ENCODE measurements around the gene CFAP91. TPM values are rescaled to one million over a fixed set of nuclear protein-coding genes. Genes with fewer than 3 reads are reported as not detected.
A peak's percentile ranks its signal among the peaks of the same experiment; 100 is the strongest.
"Not testable (repeated sequence)": the region's sequence is repeated elsewhere in the genome, so short reads cannot be mapped to it uniquely, and the experiment has no call there.

The CFAP91 gene
- total RNA-seq, 1 experiment from 2014 or later: not detected

DNA sequence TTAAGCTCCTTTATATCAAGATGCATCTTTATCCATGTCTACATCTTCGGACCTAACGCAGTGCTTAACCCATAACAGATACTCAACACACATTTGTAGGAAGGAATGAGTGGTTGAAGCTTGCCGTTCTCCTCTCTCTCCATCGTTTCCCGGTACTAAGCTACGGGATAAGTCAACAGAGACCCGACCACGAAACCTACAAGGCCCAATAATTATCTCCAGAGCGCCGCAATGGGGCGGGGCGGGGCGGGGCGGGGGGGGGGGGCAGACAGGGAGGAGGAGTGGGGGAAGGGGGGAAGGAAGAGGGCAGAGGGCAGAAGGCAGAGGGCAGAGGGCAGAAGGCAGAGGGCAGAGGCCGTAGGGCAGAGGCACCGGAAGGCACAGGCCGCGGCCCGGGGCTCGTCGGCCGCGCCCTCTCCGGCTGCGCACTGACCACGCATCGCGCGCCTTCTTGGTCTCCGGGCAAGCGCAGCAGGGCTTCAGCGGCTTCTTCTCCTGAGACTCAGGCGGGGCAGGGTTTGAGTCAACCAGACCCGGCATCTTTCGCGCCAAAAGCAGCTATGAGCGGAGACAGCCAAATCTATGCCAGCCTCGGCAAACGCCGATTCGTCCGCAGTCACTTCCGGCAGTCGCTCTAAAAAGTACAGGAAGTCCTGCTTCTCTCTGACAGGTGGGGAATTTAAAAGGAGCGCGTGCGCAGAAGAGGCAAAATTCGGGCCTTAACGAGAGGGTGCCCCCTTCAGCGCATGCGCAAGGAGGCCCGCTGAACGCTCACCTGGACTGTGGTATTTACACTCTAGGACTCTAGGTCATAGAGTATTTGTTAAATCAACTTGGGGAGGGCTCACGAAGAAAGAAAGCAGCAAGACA, 25.8 kb upstream of the CFAP91 start, which contains the start of gene COX17:
TSS of gene COX17 (minus strand) at position 636 of the 870 bp plus-strand sequence. CDS start at position 540, 96 bp downstream.
- DNase-seq (ENCODE audit: extremely low read depth, low read depth): peak; percentile 88

DNA sequence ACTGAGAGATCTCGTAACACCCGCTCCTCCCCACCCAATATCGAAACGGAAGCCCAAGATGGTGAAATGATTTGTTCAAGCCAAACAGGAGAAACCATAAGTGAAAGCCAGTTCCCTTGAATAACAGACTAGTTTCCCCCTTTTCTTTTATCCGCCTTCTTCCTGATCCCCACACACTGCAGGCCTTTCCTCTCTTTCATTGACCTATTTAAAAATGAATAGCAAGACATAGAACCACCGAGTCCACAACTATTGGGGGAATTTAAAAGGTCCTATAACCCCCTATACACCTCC, 25.2 kb upstream of the CFAP91 start:
- no peak for DNase-seq (ENCODE audit: extremely low read depth, low read depth)

DNA sequence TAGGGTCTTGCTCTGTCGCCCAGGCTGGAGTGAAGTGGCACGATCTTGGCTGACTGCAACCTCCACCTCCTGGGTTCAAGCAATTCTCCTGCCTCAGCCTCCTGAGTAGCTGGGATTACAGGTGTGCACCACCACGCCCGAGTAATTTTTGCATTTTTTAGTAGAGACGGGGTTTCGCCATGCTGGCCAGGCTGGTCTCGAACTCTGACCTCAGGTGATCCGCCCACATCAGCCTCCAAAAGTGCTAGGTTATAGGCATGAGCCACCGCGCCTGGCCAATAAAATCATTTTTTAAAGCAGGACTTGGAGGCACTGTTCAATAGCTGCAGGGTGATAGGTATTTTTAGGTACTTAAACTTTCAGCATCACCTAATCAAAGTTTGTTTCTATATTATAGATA, 24.6 kb upstream of the CFAP91 start:
- not testable (repeated sequence) for DNase-seq (ENCODE audit: extremely low read depth, low read depth)

DNA sequence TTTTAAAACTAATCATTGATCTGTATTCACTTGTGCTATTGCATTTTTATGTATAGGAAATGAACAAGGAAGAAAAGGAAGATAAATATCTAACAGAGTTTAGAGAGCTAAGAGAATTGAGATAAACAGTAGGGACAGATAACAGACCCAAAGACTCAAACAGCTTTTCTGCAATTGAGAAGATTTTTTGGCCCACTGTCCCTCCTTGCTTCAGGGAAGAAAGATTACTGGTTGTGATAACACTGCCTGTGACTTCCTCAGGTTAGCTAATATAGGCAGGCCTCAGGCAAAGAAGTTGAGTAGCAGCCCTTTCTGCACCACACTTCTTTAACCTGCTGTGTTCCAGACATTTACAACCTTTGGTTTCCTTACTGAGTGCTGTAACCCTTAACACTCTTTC, 22.9 kb upstream of the CFAP91 start:
- DNase-seq (ENCODE audit: extremely low read depth, low read depth): no peak

DNA sequence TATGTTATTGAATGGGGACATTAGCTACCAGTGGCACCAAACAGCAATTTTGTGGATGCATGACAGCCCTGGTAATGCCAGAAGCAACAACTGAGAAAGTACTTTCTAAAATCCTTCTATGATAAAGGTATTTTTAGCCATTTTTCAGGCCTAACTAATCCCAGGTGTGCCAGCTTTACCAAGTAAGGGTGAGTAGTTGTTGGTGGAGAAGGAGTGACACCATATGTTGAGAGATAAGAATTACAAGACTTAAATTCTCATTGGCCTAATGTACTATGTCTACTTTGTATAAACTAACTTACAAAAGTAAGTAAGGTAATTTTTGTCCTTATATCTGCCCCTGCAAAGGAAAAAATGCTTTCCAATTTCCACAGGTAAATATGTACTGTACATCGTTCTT, 21.5 kb upstream of the CFAP91 start:
- DNase-seq (ENCODE audit: extremely low read depth, low read depth): peak; percentile 20

DNA sequence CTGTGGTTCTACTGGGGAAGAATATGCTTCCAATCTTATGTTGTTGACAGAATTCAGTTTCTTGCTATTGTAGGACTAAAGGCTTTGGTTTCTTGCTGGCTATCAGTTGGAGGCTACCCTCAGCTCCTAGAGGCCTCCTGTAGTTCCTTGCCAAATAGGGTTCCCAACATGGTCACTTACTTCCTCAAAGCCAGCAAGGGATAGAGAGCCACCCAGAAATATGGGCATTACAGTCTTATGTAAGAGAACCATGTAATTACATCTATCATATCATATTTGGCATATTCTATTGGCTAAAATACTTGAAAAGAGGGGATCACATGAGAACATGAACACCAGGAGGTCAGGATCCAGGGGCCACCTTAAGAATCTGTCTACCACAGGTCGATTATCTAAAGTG, 19.4 kb upstream of the CFAP91 start:
- DNase-seq (ENCODE audit: extremely low read depth, low read depth): no peak

DNA sequence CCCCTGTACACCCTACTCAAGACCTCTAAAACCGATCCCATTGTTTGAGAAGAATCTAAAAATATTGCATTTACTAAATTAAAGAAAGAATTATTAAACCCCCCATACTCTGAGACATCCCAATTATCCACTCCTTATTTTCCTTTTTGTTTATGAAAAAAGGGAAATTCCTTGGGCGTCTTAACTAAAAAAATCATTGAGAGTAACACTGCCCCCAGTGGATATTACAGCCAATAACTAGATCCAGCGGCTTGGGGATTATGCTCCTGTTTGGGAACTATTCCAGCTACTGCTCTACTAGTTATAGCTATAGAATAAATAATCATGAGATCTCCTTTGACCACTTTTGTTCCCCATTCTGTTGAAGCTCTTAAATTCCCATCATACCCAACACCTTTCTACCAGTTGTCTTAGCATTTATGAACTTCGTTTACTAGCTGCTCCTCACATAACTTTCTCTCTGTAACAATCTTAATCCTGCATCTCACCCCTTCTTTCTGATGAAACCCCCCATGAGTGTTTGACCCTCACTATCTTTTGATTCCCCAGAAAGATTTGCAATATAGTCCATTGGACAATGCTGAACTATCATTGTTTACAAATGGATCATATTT, 12.7 kb upstream of the CFAP91 start:
- DNase-seq (ENCODE audit: extremely low read depth, low read depth): no peak

DNA sequence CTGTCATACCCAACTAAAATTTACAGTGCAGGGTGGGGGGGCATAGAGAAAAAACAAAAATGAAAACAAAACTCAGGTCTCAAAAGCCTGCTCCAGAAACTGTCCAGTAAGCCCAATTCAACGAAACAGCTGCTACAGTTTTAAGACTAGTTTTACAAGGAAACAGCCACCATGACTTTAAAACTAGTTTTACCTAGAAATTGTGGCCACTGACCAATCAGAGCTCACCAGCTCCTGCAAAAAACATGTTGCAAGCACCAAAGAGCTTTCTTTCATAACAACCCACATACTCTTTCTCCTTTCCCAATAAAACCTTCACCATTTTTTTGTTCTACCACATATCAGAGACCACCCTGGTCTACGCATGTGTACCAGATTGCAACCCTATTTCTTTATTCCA, 7.3 kb upstream of the CFAP91 start:
- DNase-seq (ENCODE audit: extremely low read depth, low read depth): no peak

DNA sequence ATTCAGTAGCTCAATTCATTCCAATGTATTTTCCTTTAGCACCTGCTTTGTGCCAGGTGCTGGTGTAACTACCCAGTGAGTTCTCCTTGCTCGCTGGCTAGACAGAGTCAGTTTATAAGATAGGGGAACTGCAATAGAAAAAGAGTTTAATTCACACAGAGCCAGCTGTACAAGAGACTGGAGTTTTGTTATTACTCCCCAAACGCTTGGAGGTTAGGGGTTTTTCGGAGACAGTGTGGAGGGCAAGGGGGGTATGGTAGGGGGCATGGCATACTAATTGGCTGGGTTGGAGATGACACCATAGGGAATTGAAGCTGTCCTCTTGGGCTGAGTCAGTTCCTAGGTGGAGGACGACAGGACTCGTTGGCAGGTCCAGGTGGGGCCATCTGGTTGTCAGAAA, 5.4 kb upstream of the CFAP91 start:
- DNase-seq (ENCODE audit: extremely low read depth, low read depth): no peak

DNA sequence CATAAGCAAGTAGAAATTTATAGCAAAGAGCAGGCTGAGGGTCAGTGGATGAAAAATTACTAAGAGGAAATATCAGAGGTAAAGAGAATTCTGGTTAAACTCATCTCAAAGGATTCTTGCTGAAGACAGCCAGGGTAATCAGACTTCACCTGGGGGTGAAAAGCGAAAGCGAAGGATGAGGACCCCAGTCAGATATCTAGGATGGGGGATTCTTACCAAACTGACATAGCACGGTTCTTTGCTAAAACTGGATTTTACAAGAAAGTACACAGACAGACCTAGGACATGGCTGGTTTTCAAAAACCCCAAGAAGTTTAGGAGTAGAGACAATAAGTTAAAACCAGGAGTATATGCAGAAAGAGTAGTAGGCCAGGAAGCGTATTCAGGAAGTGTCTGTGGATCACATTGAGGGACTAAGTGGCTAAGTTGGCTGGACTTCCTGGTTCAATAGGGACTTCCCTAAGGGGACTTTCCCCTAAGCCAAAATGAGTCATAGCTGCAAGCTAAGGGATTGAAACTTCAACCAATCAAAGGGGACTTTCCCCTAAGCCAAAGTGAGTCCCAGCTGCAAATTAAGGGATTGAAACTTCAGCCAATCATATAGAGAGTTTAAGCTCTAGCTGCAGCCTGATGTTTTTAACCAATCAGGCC, 2.4 kb upstream of the CFAP91 start:
- no peak for DNase-seq (ENCODE audit: extremely low read depth, low read depth)

DNA sequence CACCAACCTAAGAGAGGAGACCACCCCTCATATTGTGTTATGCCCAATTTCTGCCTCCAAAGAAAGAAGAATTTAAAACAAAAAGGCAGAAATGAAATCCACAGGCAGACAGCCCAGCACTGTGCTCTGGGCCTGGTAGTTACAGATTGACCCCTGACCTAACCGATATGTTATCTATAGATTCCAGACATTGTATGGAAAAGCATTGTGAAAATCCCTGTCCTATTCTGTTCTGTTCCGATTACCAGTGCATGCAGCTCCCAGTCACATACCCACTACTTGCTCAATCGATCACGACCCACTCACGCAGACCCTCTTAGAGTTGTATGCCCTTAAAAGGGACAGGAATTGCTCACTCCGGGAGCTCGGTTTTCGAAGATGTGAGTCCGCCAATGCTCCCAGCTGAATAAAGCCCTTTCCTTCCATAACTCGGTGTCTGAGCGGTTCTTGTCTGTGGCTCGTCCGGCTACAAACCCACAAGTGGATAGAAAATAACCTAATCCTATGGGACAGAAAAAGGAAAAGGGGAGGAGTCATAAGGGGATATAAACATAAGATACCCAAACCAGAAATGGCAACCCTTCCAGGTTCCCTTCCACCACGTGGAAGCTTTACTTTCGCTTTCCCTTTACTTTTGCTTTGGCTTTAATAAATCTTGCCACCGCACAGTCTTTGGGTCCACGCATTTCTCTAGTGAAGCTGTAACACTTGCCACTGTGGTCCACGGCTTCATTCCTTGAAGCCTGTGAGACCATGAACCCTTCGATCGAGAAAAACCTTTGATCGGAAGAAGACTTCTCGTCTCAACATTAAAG, 1.7 kb upstream of the CFAP91 start:
- DNase-seq (ENCODE audit: extremely low read depth, low read depth): no peak

DNA sequence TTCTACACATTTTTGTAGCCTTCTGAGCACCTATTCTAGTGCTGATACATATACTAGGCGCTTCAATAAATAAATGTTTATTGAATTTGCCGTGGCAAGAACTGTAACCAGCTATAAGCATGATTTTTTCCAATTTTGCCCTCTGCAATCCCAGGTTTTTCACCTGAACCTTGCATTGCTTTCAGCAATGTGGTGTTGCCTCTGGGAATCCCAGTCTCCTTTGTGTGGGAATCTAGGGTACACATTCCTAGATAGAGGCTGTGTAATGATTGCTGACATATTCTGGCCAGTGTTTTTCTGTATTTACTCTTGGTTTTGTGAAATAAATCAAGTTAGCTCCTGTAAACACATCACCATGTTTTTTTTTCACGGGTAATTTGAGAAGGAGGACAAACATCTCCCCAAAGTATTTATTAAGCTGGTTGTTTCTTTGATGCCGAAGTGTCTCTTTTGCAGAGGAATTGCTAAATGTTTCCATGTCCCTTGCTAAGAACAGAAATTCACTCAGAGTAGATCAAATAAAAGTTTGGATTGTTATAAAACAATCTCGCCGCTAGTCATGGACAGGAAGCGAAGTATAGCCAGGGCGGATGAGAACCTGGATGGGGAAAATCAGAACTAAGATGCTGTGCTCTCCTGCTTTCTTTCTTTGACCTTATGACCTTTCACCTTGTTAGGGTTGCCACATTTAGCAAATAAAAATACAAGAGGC, 1.2 kb downstream of the CFAP91 start:
- no peak for DNase-seq (ENCODE audit: extremely low read depth, low read depth)

DNA sequence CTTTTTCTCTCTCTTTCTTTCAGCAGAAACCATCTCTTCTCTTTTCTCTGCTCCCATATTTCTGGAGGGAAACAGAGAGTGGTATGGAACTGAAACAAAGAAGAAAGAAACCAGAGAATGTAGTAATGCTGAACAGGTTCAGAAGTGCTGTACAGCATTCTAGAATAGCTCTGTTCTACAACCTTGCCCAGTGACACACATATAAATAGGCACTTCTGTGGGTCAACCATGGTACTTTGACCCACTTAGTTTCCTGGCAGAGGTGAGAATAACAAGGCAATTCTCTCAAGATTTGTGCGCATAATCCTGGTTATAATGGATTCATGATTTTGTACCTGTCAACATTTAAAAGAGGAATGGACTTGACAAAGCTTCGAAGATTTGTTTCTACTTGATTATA, 12.3 kb downstream of the CFAP91 start:
- DNase-seq (ENCODE audit: extremely low read depth, low read depth): no peak

DNA sequence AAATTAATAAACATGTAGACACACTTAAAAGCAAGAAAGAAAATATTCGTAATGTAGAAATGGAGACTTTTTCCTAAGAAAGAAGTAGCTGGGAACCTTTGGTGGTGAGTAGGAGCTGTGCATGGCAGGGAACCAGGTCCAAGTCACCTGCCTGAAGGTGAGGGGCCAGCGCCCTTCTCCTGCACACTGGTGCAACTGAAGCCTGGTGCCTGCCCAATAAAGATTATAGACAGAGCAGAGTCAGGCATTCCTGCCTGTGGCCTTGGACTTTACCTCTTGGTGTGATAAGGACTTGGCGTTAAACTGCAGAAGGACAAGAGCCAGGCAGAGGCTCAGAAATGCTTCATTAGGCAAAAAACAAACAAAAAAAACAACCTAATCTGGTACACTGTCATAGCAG, 14.2 kb downstream of the CFAP91 start:
- no peak for DNase-seq (ENCODE audit: extremely low read depth, low read depth)

DNA sequence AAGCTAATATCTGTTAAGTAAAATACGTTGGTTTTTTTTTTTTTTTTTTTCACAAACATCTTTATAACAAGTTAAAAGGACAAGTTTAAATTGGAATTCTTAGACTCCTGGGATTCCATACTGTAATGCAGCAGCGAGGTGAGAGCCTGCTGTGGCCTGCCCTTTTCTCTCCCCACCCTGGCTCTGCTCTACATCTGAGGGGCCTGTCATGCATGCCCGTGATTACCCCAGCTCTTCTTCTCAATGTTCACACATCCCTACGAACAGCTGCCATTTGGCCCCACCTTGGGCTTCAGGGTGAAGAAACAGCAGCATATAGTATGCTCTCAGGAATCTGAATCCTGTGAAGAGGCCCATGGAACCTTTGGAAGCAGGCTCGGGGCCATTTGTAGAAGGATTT, 14.7 kb downstream of the CFAP91 start:
- DNase-seq (ENCODE audit: extremely low read depth, low read depth): no peak

DNA sequence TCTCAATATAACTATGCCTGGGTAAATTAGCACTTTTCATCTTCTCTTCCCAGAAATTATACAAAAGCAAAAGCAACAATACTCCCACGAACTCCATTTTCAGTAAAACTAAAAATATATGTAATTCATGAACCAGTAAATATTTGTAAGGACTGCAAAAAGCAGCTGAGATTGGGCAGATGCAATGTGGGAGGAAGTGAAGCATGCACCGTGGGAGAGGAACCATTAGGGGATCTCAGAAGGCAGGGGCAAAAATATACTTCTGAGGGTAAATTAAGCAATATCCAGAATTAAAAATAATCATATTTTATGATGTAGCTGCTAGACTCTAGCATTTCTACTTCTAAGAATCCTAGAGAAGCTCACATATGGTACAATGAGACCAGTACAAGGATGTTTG, 20.2 kb downstream of the CFAP91 start:
- no peak for DNase-seq (ENCODE audit: extremely low read depth, low read depth)

DNA sequence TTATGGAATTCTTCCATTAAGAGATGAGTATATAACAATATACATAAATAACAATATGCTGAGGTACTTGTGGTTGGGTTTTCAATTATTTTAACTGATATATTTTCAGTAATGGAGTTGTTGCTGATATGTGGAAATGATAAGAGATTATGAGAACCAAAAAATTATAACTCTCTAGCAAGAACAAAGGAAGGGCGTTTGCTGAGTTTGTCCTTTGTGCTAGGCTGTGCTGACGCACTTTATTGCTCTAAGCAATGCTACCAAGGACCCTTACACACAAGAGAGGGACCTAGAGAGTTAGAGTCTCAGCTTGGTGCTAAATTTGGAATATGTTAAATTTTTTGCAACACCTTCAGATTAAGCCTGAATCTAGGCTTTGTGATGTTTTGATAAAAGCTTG, 24.1 kb downstream of the CFAP91 start:
- no peak for DNase-seq (ENCODE audit: extremely low read depth, low read depth)

DNA sequence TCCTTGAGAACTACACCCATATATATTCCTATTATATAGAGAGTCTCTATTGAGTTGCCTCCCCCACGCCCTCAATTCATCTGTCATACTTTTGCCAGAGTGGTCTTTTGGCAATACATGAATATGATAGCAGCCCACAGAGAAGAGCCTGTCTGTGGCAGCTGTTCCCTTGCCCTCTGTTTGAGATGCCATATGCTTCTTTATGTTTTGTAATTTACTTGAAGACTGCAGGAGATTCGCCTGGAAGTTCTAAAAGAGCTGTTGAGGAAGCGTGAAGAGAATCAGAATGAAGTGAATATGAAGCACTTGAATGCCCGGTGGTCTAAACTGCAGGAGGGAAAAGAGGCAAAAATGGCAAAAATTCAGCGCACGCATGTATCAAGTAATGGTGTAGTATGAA, 27.2 kb downstream of the CFAP91 start:
- DNase-seq (ENCODE audit: extremely low read depth, low read depth): no peak

DNA sequence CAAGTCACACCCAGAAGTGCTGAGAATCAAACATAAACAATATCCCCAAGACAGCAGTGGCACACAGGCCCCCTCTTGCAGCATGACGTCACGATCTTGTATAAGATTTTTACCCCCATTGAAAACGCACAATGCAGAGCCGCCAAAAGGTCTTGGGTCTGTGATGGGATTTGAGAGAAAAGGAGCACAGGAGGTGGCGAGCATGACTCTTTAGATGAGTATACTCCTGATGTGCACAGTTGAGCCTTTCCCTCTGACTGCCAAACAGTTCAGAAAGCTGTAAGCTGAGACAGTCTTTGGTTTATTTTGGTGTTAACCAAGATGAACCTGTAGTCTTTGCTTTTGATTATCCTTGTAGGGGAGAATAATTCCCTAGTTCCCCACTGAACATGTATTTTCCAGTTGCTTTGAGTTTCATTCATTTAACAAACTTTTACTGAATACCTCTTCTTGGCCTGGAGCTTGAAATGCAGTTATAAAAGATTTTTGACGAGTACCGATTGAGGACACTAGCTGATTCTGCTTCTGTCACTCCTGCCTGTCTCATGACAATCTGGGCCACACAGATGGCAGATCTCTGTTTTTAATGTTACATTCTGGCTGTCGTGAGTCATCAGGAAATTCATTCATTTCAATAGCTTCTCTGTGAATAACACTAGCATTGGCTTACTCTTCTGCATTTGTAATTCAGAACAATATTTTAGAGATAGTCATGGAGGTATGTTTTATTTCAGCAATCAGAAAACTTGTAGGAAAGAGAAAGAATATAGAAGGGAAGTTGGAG, 28.9 kb downstream of the CFAP91 start:
- DNase-seq (ENCODE audit: extremely low read depth, low read depth): no peak

DNA sequence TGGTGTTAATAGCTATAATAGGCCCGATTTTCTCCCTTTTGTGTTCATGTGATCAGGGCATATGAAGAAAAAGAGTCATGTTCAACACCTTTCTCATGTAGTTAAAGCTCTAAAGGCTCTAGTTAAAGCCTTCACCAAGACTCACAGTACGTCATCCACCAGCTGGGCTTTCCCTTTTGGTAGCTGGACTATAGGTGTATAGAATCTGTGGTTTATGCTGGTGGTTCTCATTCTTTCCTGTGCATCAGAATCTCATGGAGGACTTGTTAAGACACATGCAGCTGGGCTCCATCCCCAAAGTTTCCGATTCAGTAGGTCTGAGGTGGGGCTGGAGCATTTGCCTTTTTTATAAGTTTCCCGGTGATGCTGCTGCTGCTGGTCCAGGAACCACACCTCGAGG, 31.0 kb downstream of the CFAP91 start:
- DNase-seq (ENCODE audit: extremely low read depth, low read depth): no peak
